COLO668 (cell line): Measurements from ENCODE around the gene CSNK2A1.
A peak's percentile ranks its signal among the peaks of the same experiment; 100 is the strongest.

Experiments used
- DNase-seq: peaks from one replicate; lab custom pipeline; 2025; ENCODE audit not compliant: unreplicated experiment; lab: John Stamatoyannopoulos, UW

Gene CSNK2A1

GRCh38 chr20:568097-568652 is 24.6 kb upstream of the CSNK2A1 start:
- no peak for DNase-seq

GRCh38 chr20:564192-564591 is 20.6 kb upstream of the CSNK2A1 start:
- no peak for DNase-seq

- no peak for DNase-seq
Measured at GRCh38 chr20:563187-563586, 19.6 kb upstream of the CSNK2A1 start.

- no peak for DNase-seq
Measured at GRCh38 chr20:562232-562897, 18.8 kb upstream of the CSNK2A1 start.

- peak; percentile 46 for DNase-seq
Measured at GRCh38 chr20:561437-562231, 18.0 kb upstream of the CSNK2A1 start.

GRCh38 chr20:560680-561079 is 17.1 kb upstream of the CSNK2A1 start:
- DNase-seq, result no peak

GRCh38 chr20:558117-558516 is 14.5 kb upstream of the CSNK2A1 start:
- no peak for DNase-seq

GRCh38 chr20:556984-557383 is 13.4 kb upstream of the CSNK2A1 start:
- DNase-seq, result no peak

- no peak for DNase-seq
Measured at GRCh38 chr20:555976-556385, 12.4 kb upstream of the CSNK2A1 start.

- no peak for DNase-seq
Measured at GRCh38 chr20:550611-551010, 7.0 kb upstream of the CSNK2A1 start.

- DNase-seq, result no peak
Measured at GRCh38 chr20:549722-550496, 6.3 kb upstream of the CSNK2A1 start.

- DNase-seq, result no peak
Measured at GRCh38 chr20:548906-549305, 5.3 kb upstream of the CSNK2A1 start.

GRCh38 chr20:547394-547793 is 3.8 kb upstream of the CSNK2A1 start:
- no peak for DNase-seq

- DNase-seq, result no peak
Measured at GRCh38 chr20:546353-546752, 2.8 kb upstream of the CSNK2A1 start.

GRCh38 chr20:544153-544725 is 649 bp upstream of the CSNK2A1 start:
- DNase-seq, result no peak

- peak; percentile 50 for DNase-seq
Measured at GRCh38 chr20:542777-543368, 717 bp downstream of the CSNK2A1 start.

GRCh38 chr20:540391-541201 is 3.0 kb downstream of the CSNK2A1 start:
- DNase-seq, result no peak

GRCh38 chr20:539848-540247 is 3.7 kb downstream of the CSNK2A1 start:
- no peak for DNase-seq

GRCh38 chr20:539191-539590 is 4.4 kb downstream of the CSNK2A1 start:
- DNase-seq, result no peak

- DNase-seq, result no peak
Measured at GRCh38 chr20:537983-538382, 5.6 kb downstream of the CSNK2A1 start.
